IMR-90 (cell line): ENCODE data around the gene EGLN1. TPM values are rescaled to one million over a fixed set of nuclear protein-coding genes. Genes with fewer than 3 reads are reported as not detected.

Experiments
- ATAC-seq: fragments of 200-7000 bp; cut with Tn5 transposase; 2 replicates; pipeline ENCODE4 v1.9.1; 2020; ENCODE audit warnings: low read depth, mild to moderate bottlenecking, moderate library complexity
- BruUV-seq: library from RNA; stranded (reverse); fragments of 400-500 nt; replicated peaks from 2 replicates; lab custom pipeline; 2021; lab: Mats Ljungman, UMichigan
- CTCF ChIA-PET: fragments of 300-600 bp; formaldehyde crosslinking; extraction: SDS; loops from one replicate; lab custom pipeline; 2021; ENCODE audit warnings: antibody characterized with exemption; lab: Yijun Ruan, JAX
- POLR2A ChIA-PET: fragments of 300-600 bp; sonication (Branson Sonifier 250); formaldehyde crosslinking; loops from one replicate; lab custom pipeline; 2022; ENCODE audit warnings: antibody characterized with exemption; ENCODE audit not compliant: unreplicated experiment; lab: Charles Lee
- DNase-seq: peaks from one replicate; pipeline ENCODE4 v3.0.0; 2013
- H2AFZ ChIP-seq: replicated peaks from 2 replicates; pipeline ENCODE3; 2013; ENCODE audit warnings: low read length, mild to moderate bottlenecking; ENCODE audit not compliant: poor library complexity
- H2AK5ac ChIP-seq: 2 replicates; pipeline ENCODE4 v1.6.1; 2013; ENCODE audit warnings: low read depth, low read length, inconsistent platforms
- H2AK9ac ChIP-seq: replicated peaks from 2 replicates; pipeline ENCODE3; 2013; ENCODE audit warnings: mild to moderate bottlenecking, low read depth, low read length, moderate library complexity; ENCODE audit not compliant: poor library complexity
- H2BK120ac ChIP-seq: 2 replicates; pipeline ENCODE4 v1.6.1; 2013; ENCODE audit warnings: low read depth, low read length, inconsistent platforms
- H2BK15ac ChIP-seq: 3 replicates; pipeline ENCODE4 v1.6.1; 2013; ENCODE audit warnings: low read depth, low read length, inconsistent platforms
- H2BK20ac ChIP-seq: 2 replicates; pipeline ENCODE4 v1.6.1; 2013; ENCODE audit warnings: low read depth, mild to moderate bottlenecking, inconsistent platforms, low read length, moderate library complexity
- H2BK5ac ChIP-seq: 2 replicates; pipeline ENCODE4 v1.6.1; 2013; ENCODE audit warnings: mild to moderate bottlenecking, low read depth, low read length, inconsistent platforms; ENCODE audit not compliant: poor library complexity, severe bottlenecking
- H3K14ac ChIP-seq: replicated peaks from 2 replicates; pipeline ENCODE4 v1.6.1; 2013; ENCODE audit warnings: low read depth, low read length, inconsistent platforms
- H3K18ac ChIP-seq: 2 replicates; pipeline ENCODE4 v1.6.1; 2013; ENCODE audit warnings: low read depth, low read length, control low read depth
- H3K23ac ChIP-seq: 2 replicates; pipeline ENCODE4 v1.6.1; 2013; ENCODE audit warnings: low read depth, low read length, inconsistent platforms
- H3K27ac ChIP-seq: 2 replicates; pipeline ENCODE4 v1.5.1; 2013; ENCODE audit warnings: mild to moderate bottlenecking, control low read depth, low read length; ENCODE audit not compliant: insufficient read depth
- H3K27me3 ChIP-seq: 2 replicates; pipeline ENCODE4 v1.6.1; 2013; ENCODE audit warnings: low read length; ENCODE audit not compliant: control insufficient read depth, insufficient read depth
- H3K36me3 ChIP-seq: 2 replicates; pipeline ENCODE4 v1.6.1; 2013; ENCODE audit warnings: low read length, mixed read lengths; ENCODE audit not compliant: control insufficient read depth, insufficient read depth
- H3K4ac ChIP-seq: 2 replicates; pipeline ENCODE4 v1.6.1; 2013; ENCODE audit warnings: low read depth, low read length, inconsistent platforms
- H3K4me1 ChIP-seq: 2 replicates; pipeline ENCODE4 v1.6.1; 2013; ENCODE audit warnings: low read length, mixed read lengths; ENCODE audit not compliant: control insufficient read depth, insufficient read depth
- H3K4me2 ChIP-seq: 2 replicates; pipeline ENCODE4 v1.6.1; 2013; ENCODE audit warnings: low read depth, mild to moderate bottlenecking, control low read depth, low read length, moderate library complexity
- H3K4me3 ChIP-seq: 2 replicates; pipeline ENCODE4 v1.5.1; 2013; ENCODE audit warnings: low read depth, mild to moderate bottlenecking, control low read depth, low read length, moderate library complexity; ENCODE audit not compliant: insufficient read depth
- H3K56ac ChIP-seq: 2 replicates; pipeline ENCODE4 v1.6.1; 2013; ENCODE audit warnings: low read length, inconsistent platforms; ENCODE audit not compliant: insufficient read depth; ENCODE audit errors: extremely low read depth
- H3K79me1 ChIP-seq, 2 experiments: 2 replicates each; pipeline ENCODE4 v1.6.1; 2013; ENCODE audit warnings: low read length in 2 of 2, inconsistent platforms in 1 of 2, low read depth in 1 of 2
- H3K9ac ChIP-seq: 2 replicates; pipeline ENCODE4 v1.6.1; 2013; ENCODE audit warnings: low read depth, low read length, control low read depth
- H3K9me1 ChIP-seq: 2 replicates; pipeline ENCODE4 v1.6.1; 2013; ENCODE audit warnings: low read length, inconsistent platforms; ENCODE audit not compliant: insufficient read depth
- H3K9me3 ChIP-seq: 2 replicates; pipeline ENCODE4 v1.6.1; 2013; ENCODE audit warnings: low read length; ENCODE audit not compliant: control insufficient read depth, insufficient read depth
- H4K20me1 ChIP-seq: 2 replicates; pipeline ENCODE4 v1.6.1; 2013; ENCODE audit warnings: low read length, inconsistent platforms; ENCODE audit not compliant: insufficient read depth
- H4K5ac ChIP-seq: 2 replicates; pipeline ENCODE4 v1.6.1; 2013; ENCODE audit warnings: mild to moderate bottlenecking, low read depth, low read length, control low read depth
- H4K8ac ChIP-seq, 2 experiments: 2 replicates each; pipeline ENCODE4 v1.6.1; 2013; ENCODE audit warnings: low read depth in 2 of 2, low read length in 2 of 2, control low read depth in 1 of 2, inconsistent platforms in 1 of 2
- H4K91ac ChIP-seq: 2 replicates; pipeline ENCODE4 v1.6.1; 2013; ENCODE audit warnings: low read depth, low read length, inconsistent platforms; ENCODE audit not compliant: insufficient read depth
- MAZ ChIP-seq: IDR thresholded peaks from 2 replicates; pipeline ENCODE4 v1.6.1; 2012; ENCODE audit warnings: low read depth, mild to moderate bottlenecking, low read length, improper control_type of control experiment, moderate library complexity, borderline replicate concordance
- WGBS, 2 experiments: methylation state at CpG; one replicate each; pipeline versions ENCODE4 v1.1.5 to v1.1.7; 2013; ENCODE audit warnings: missing lambda C conversion rate in 2 of 2; ENCODE audit not compliant: insufficient read length in 1 of 2; ENCODE audit errors: extremely low coverage in 2 of 2; 5-methylcytosine and 5-hydroxymethylcytosine counted together
- dilution Hi-C: fragments of 300-500 bp; cut with HindIII; formaldehyde crosslinking; loops from one replicate; pipeline ENCODE4 v1.14.3; 2018; ENCODE audit warnings: low sequenced_read_pairs; ENCODE audit not compliant: unreplicated experiment
- in situ Hi-C: fragments of 300-500 bp; cut with MboI; formaldehyde crosslinking; loops from 3 replicates; pipeline ENCODE4 v1.14.3; 2019; ENCODE audit warnings: low sequenced_read_pairs, inconsistent platforms, mixed read lengths
- intact Hi-C: fragments of 100-400 bp; cut with micrococcal nuclease; formaldehyde crosslinking; loops from 2 replicates; pipeline ENCODE4 v1.10.0; 2022
- polyA plus RNA-seq, 3 experiments: library from polyadenylated mRNA; depleted of rRNA; stranded (reverse); fragments of >200 nt; gene quantifications; 2 replicates each; pipeline ENCODE4 v1.2.3, GENCODE V29; 2012; ENCODE audit warnings: low replicate concordance in 1 of 3
- total RNA-seq: library from RNA; depleted of rRNA; stranded (reverse); fragments of >200 nt; gene quantifications from 2 replicates; pipeline ENCODE4 v1.2.3, GENCODE V29; 2012

EGLN1 gene
- total and polyA plus RNA-seq, 2 of the 4 experiments (the other 2 are of a cell fraction): 25.7 to 26.9 TPM

GRCh38 chr1:231381729-231382128 is 40.4 kb downstream of the EGLN1 start:
- Histone ChIP-seq H3K4ac (no peak overlapping the region), H3K4me3 (no peak overlapping the region), H2AFZ (no peak overlapping the region), H3K79me1 (peaks cover 32 to 83% of the 10 kb centered on the region in 2 experiments), H2BK5ac (no peak overlapping the region), H3K4me1 (peaks cover 5% of the 10 kb centered on the region), H3K9me3 (no peaks in the 10 kb centered on the region), H2AK5ac (no peak overlapping the region), H4K20me1 (peaks cover 70% of the 10 kb centered on the region), H3K56ac (no peak overlapping the region), H3K23ac (no peak overlapping the region), H3K9me1 (peaks cover 13% of the 10 kb centered on the region), H4K91ac (no peak overlapping the region), H4K5ac (no peak overlapping the region), H2BK120ac (no peak overlapping the region), H2BK15ac (no peak overlapping the region), H3K14ac (no peak overlapping the region), H4K8ac (no peak overlapping the region), H3K27ac (no peak overlapping the region), H3K9ac (no peak overlapping the region), H2AK9ac (no peak overlapping the region), H3K36me3 (no peaks in the 10 kb centered on the region), H3K27me3 (no peaks in the 10 kb centered on the region), H3K18ac (no peak overlapping the region), H2BK20ac (no peak overlapping the region), H3K4me2 (no peak overlapping the region)
- no CpG with 5 or more reads among the region's 2 CpGs for WGBS, 2 experiments
- ChIA-PET POLR2A (no interaction called here), CTCF (no interaction called here)
- no TSS peak for BruUV-seq
- ATAC-seq (no peak; the same call in 1 of the 2 replicates), DNase-seq (no peak)
- no peak for TF ChIP-seq MAZ
- in situ Hi-C loops (no loop called here), dilution Hi-C loops (no loop called here), intact Hi-C loops (no loop called here)
